ENCODE results near the gene DCUN1D3.

GRCh38 chr16:20901068-20901435, 894 bp upstream of the DCUN1D3 start:
- TF ChIP-seq CTCF (IDR thresholded peaks at IDR 0.05) (no peak), POLR2A (IDR thresholded peaks at IDR 0.05) (no peak)
